Measurements from ENCODE around the gene ADCY2.

The ADCY2 gene

DNA sequence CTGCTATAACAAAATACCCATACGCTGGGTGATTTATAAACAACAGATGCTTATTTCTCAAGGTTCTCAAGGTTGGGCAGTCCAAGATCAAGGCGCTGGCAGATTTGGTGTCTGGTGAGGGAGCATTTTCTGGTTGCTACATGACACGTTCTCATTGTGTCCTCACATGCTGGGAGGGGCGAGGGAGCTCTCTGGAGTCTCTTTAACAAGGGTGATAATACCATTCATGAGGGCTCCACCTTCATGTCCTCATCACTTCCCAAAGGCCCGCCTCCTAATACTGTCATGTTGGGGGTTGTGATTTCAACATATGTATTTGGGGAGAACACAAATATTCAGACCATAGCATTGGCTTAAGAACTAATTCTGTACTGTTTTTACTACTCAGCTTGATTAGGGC is 450.4 kb downstream of the ADCY2 start:
- no peaks in the 10 kb centered on the region for H3K36me3 ChIP-seq (ENCODE audit: control insufficient read depth, insufficient read depth, low read length)
- no peak overlapping the region for H3K9ac ChIP-seq (ENCODE audit: low read length)
- peaks cover 12% of the 10 kb centered on the region for H3K4me1 ChIP-seq (ENCODE audit: control insufficient read depth, insufficient read depth, low read length)
- no peak overlapping the region for H3K4me3 ChIP-seq (ENCODE audit: low read length)
- H3K9me3 ChIP-seq (ENCODE audit: control insufficient read depth, low read length), result no peaks in the 10 kb centered on the region
- peaks cover 20% of the 10 kb centered on the region for H3K27me3 ChIP-seq (ENCODE audit: control insufficient read depth, insufficient read depth, low read length)

DNA sequence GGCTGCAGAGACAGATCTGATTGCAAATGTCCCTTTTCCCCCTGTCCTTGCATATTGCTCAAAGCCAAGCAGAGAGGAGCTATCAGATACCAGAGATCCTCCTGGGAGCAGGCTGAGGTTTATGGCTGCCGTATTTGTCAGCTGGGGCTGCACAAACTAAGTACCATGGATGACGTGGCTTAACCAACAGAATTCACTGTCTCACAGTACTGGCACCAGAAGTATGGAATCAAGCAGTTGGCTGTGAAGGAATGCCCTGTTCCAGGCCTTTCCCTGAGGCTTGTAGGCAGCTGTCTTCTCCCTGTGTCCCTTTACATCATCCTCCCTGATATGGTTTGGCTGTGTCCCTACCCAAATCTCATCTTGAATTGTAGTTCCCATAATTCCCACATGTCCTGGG is 452.4 kb downstream of the ADCY2 start:
- Histone ChIP-seq H3K9ac (ENCODE audit: low read length) (no peak overlapping the region), H3K27me3 (ENCODE audit: control insufficient read depth, insufficient read depth, low read length) (peaks cover 22% of the 10 kb centered on the region), H3K36me3 (ENCODE audit: control insufficient read depth, insufficient read depth, low read length) (no peaks in the 10 kb centered on the region), H3K4me1 (ENCODE audit: control insufficient read depth, insufficient read depth, low read length) (peaks cover 19% of the 10 kb centered on the region), H3K9me3 (ENCODE audit: control insufficient read depth, low read length) (no peaks in the 10 kb centered on the region), H3K4me3 (ENCODE audit: low read length) (no peak overlapping the region)

DNA sequence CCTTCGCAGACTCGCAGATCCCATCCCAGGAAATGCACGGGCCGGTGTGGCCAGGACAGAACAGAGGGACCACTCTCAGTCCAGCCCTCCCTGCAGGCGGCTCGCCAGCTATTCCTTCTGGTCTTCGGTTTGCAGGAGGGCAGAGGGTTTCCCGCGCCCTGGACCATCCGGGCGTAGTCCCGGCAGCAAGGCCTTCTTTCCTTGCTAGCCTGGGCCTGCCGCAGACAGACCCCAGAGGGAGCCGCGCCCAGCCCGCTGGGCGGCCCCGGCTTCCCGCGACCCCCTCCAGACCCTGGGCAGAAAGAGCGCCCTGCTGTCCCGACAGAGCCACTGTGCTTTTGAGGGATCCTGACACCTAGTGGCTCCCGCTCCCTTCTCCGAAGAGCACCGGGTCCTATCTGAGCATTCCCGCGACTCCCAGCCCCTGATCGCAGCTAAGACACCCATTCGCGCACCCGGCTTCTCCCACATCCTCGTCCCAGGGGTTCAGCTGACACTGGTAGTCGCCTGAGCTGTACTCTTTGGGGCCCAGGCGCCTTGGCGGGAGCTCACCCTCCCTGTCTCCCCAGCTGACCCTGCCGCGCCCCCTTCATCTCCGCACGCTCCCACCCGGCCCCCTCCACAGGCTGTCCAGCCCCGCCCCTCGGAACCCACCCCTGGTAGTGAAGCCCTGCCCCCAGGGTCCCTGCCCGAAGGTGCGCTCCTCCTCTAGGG is 453.9 kb downstream of the ADCY2 start:
- no peak overlapping the region for H3K4me3 ChIP-seq (ENCODE audit: low read length)
- H3K4me1 ChIP-seq (ENCODE audit: control insufficient read depth, insufficient read depth, low read length), result peaks cover 19% of the 10 kb centered on the region
- no peaks in the 10 kb centered on the region for H3K9me3 ChIP-seq (ENCODE audit: control insufficient read depth, low read length)
- no peaks in the 10 kb centered on the region for H3K36me3 ChIP-seq (ENCODE audit: control insufficient read depth, insufficient read depth, low read length)
- peak overlapping the region; percentile 34 for H3K9ac ChIP-seq (ENCODE audit: low read length)
- peaks cover 22% of the 10 kb centered on the region for H3K27me3 ChIP-seq (ENCODE audit: control insufficient read depth, insufficient read depth, low read length)

DNA sequence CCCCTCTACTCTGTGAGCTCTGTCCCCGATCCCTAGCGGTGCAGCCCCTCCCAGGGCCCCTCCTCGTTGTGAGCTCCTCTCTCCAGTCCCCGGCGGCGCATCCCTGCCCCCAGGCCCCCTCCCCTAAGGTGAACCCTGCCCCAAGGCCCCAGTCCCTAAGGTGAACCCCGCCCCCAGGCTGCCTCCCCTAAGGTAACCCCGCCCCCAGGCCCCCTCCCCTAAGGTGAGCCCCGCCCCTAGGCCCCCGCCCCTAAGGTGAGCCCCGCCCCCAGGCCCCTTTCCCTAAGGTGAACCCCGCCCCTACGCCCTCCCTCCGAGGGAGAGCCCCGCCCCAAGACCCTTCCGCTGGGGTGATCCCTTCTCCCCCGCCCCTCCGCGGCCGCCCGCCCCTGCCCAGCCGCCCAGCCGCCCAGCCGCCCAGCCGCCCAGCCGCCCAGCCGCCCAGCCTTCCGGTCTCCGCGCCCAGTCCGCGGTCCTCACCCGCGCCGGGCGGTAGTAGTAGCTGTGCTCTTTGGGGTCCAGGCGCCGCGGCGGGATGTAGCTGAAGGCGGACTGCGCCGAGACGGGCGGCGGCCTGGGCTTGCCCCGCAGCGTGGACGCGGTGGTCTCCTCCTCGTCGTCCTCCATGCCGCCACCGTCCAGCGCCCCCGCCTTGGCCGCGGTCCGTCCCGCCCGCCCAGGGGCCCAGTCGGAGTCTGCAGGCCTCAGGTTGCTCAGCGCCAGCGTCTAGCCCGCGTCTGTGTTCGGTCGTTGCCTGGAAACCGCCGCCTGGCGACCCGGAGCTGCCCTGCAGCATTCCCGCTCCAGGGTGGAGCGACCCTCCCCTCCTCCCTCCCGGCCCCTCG is 454.7 kb downstream of the ADCY2 start, which contains the start of gene CFAP90:
CFAP90 (minus strand) TSS at position 739 of the 845 bp plus-strand sequence; CDS start at position 627, 112 bp downstream.
- Histone ChIP-seq H3K9ac (ENCODE audit: low read length) (peak within 1 kb of the TSS; percentile 34), H3K27me3 (ENCODE audit: control insufficient read depth, insufficient read depth, low read length) (peaks cover 22% of the 10 kb centered on the region), H3K4me1 (ENCODE audit: control insufficient read depth, insufficient read depth, low read length) (peaks cover 19% of the 10 kb centered on the region)

DNA sequence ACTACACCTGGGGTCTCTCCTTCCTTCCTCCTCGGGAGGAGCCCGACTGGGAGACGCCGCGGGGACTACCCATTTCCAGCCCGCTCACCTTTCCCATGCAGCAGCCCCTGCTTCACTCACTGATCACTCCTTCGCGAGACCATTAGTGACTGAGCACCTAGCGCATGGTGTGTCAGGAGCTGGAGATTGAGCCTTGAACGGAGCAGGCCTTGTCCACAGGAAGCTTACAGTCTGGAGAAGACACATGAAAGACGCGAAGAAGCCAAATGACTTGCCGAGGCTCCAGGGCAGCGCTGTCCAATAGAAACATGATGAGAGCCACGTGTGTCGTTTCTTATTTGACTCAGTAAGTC is 455.3 kb downstream of the ADCY2 start:
- H3K9ac ChIP-seq (ENCODE audit: low read length), result no peak overlapping the region
- H3K36me3 ChIP-seq (ENCODE audit: control insufficient read depth, insufficient read depth, low read length), result no peaks in the 10 kb centered on the region
- H3K9me3 ChIP-seq (ENCODE audit: control insufficient read depth, low read length), result no peaks in the 10 kb centered on the region
- H3K4me1 ChIP-seq (ENCODE audit: control insufficient read depth, insufficient read depth, low read length), result peaks cover 19% of the 10 kb centered on the region
- H3K4me3 ChIP-seq (ENCODE audit: low read length), result no peak overlapping the region
- peaks cover 22% of the 10 kb centered on the region for H3K27me3 ChIP-seq (ENCODE audit: control insufficient read depth, insufficient read depth, low read length)

More for the DNA sequence above, 454.7 kb downstream of the ADCY2 start, which contains the start of gene CFAP90:
- Histone ChIP-seq H3K36me3 (ENCODE audit: control insufficient read depth, insufficient read depth, low read length) (no peaks in the 10 kb centered on the region), H3K9me3 (ENCODE audit: control insufficient read depth, low read length) (no peaks in the 10 kb centered on the region), H3K4me3 (ENCODE audit: low read length) (no peak within 1 kb of the TSS)

DNA sequence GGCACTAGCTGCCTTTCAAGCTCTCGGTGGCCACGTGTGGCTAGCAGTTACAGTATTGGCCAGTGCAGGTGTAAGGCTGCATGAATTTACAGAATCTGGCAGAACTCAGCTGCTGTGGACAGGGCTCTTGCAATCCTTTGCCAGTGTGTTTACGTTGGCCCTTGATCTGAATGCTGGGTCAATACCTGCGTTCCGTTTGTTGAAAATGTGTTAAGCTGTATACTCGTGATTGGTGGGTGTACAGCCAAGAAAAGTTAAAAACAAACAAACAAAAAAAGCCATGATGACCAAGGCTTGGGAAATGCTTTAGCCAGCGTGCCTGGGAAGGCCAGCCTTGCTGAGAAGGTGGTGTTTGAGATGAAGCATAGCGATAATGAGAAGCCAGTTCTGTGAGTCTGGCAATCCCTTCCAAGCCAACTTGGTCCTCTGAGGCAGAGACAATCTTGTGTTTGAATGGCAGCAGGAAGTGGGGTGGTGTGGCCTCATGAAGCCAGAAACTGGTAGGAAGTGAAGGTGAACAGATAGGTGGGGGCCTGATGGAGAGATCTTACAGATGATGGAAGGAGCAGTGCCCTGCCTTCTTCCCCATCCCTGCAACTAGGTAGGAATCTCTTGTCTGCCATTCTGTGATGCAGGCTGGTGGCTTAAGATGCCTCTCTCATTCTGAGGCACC is 455.8 kb downstream of the ADCY2 start:
- H3K4me1 ChIP-seq (ENCODE audit: control insufficient read depth, insufficient read depth, low read length), result peaks cover 19% of the 10 kb centered on the region
- H3K36me3 ChIP-seq (ENCODE audit: control insufficient read depth, insufficient read depth, low read length), result no peaks in the 10 kb centered on the region
- peaks cover 22% of the 10 kb centered on the region for H3K27me3 ChIP-seq (ENCODE audit: control insufficient read depth, insufficient read depth, low read length)
- H3K9me3 ChIP-seq (ENCODE audit: control insufficient read depth, low read length), result no peaks in the 10 kb centered on the region
- no peak overlapping the region for H3K9ac ChIP-seq (ENCODE audit: low read length)
- H3K4me3 ChIP-seq (ENCODE audit: low read length), result no peak overlapping the region

DNA sequence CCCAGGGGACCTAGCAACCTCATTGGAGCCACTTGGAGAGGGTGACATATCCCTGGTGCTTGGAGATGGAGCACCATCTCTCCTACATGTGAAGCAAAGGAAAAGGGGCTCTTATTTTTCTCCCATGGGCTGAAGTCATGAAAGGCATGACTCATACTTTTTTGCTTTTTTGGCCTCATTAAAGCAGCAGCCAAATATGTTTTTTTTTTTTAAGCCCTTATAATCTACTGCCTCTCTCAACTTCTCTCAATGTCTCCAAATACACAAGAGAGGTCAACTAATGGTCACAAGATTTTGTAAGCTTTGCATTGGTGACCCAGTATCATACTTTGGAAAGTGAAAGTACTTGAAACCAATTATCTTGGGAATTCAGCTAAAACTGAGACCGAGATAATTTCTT is 456.6 kb downstream of the ADCY2 start:
- Histone ChIP-seq H3K4me1 (ENCODE audit: control insufficient read depth, insufficient read depth, low read length) (peaks cover 19% of the 10 kb centered on the region), H3K36me3 (ENCODE audit: control insufficient read depth, insufficient read depth, low read length) (no peaks in the 10 kb centered on the region), H3K27me3 (ENCODE audit: control insufficient read depth, insufficient read depth, low read length) (peaks cover 22% of the 10 kb centered on the region), H3K9ac (ENCODE audit: low read length) (no peak overlapping the region), H3K4me3 (ENCODE audit: low read length) (no peak overlapping the region), H3K9me3 (ENCODE audit: control insufficient read depth, low read length) (no peaks in the 10 kb centered on the region)

DNA sequence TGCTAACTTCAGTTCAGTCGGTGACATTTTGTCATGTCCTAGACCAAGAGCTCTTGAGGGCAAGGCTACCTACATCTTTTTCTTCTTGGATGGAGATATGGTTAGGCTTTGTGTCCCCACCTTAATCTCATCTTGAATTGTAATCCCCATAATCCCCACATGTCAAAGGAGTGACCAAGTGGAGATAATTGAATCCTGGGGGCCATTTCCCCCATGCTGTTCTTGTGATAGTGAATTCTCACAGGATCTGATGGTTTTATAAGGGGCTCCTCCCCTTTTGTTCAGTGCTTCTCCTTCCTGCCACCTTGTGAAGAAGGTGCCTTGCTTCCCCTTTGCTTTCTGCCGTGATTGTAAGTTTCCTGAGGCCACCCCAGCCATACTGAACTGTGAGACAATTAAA is 457.1 kb downstream of the ADCY2 start:
- Histone ChIP-seq H3K9ac (ENCODE audit: low read length) (no peak overlapping the region), H3K9me3 (ENCODE audit: control insufficient read depth, low read length) (no peaks in the 10 kb centered on the region), H3K27me3 (ENCODE audit: control insufficient read depth, insufficient read depth, low read length) (peaks cover 22% of the 10 kb centered on the region), H3K36me3 (ENCODE audit: control insufficient read depth, insufficient read depth, low read length) (no peaks in the 10 kb centered on the region), H3K4me3 (ENCODE audit: low read length) (no peak overlapping the region), H3K4me1 (ENCODE audit: control insufficient read depth, insufficient read depth, low read length) (peaks cover 19% of the 10 kb centered on the region)

DNA sequence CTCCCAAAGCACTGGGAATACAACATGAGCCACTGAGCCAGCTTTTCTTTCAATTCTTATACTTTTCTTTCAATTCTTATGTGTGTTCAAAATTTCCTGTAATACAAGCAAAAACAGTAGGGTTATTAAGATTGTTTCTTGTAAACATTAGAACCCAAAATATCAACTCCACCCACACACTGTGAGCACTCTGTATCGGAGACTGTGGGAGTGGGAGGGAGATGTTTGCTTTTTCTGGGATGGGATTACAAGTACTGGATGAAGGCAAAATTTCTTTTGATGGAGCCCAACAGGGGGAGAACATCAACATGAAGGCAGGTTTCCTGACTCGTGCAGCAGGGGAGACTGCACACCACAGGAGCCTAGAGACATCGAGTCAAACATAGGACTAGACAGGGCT is 459.7 kb downstream of the ADCY2 start:
- Histone ChIP-seq H3K36me3 (ENCODE audit: control insufficient read depth, insufficient read depth, low read length) (no peaks in the 10 kb centered on the region), H3K27me3 (ENCODE audit: control insufficient read depth, insufficient read depth, low read length) (peaks cover 5% of the 10 kb centered on the region), H3K4me1 (ENCODE audit: control insufficient read depth, insufficient read depth, low read length) (peaks cover 11% of the 10 kb centered on the region), H3K9me3 (ENCODE audit: control insufficient read depth, low read length) (no peaks in the 10 kb centered on the region), H3K9ac (ENCODE audit: low read length) (no peak overlapping the region), H3K4me3 (ENCODE audit: low read length) (no peak overlapping the region)

DNA sequence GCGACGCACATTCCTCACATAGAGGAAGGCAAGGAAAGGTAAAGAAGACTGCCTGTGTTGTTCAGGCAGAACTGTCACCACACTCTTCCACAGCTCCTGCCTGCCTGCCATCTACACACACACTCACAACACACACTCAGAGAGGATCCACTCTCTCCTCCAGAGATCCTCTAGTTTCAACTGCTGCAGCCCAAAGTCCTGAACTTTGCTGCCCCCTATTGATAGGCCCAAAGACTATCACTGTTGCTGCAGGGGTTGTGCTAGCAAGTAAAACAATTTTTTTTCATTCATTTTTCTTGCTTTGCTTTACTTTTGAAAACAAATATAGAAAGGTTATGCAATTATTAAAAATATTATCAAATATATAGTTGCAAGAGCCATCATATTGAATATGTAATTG is 460.9 kb downstream of the ADCY2 start:
- H3K4me1 ChIP-seq (ENCODE audit: control insufficient read depth, insufficient read depth, low read length), result peaks cover 2% of the 10 kb centered on the region
- H3K4me3 ChIP-seq (ENCODE audit: low read length), result no peak overlapping the region
- H3K36me3 ChIP-seq (ENCODE audit: control insufficient read depth, insufficient read depth, low read length), result no peaks in the 10 kb centered on the region
- no peaks in the 10 kb centered on the region for H3K9me3 ChIP-seq (ENCODE audit: control insufficient read depth, low read length)
- H3K27me3 ChIP-seq (ENCODE audit: control insufficient read depth, insufficient read depth, low read length), result no peaks in the 10 kb centered on the region
- no peak overlapping the region for H3K9ac ChIP-seq (ENCODE audit: low read length)

DNA sequence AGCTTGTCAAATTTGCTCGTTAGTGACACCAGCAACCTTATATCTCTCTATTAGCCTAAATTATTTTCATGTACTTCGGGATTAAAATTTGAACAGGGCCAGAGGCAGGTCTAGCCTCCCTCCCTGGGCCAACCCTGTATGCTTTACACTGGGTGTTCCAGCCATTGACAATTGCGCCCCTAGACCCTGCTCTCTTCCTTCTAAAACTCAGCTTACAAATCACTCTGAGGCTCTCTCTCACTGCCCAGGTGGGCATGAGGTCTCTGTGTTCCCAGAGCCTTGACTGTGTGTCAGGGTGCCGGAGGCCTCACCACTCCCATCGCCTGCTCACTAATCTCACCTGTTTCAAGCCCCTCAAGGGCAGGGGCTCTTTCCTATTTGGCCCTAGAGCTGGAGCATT is 461.4 kb downstream of the ADCY2 start:
- Histone ChIP-seq H3K36me3 (ENCODE audit: control insufficient read depth, insufficient read depth, low read length) (no peaks in the 10 kb centered on the region), H3K9ac (ENCODE audit: low read length) (no peak overlapping the region), H3K4me1 (ENCODE audit: control insufficient read depth, insufficient read depth, low read length) (no peaks in the 10 kb centered on the region), H3K4me3 (ENCODE audit: low read length) (no peak overlapping the region), H3K27me3 (ENCODE audit: control insufficient read depth, insufficient read depth, low read length) (no peaks in the 10 kb centered on the region), H3K9me3 (ENCODE audit: control insufficient read depth, low read length) (no peaks in the 10 kb centered on the region)

Data from mucosa of stomach (tissue), 1 donor.